Measurements from ENCODE around the gene PTGR1.
"Not testable (repeated sequence)": the region's sequence is repeated elsewhere in the genome, so short reads cannot be mapped to it uniquely, and the experiment has no call there.

Gene PTGR1

DNA sequence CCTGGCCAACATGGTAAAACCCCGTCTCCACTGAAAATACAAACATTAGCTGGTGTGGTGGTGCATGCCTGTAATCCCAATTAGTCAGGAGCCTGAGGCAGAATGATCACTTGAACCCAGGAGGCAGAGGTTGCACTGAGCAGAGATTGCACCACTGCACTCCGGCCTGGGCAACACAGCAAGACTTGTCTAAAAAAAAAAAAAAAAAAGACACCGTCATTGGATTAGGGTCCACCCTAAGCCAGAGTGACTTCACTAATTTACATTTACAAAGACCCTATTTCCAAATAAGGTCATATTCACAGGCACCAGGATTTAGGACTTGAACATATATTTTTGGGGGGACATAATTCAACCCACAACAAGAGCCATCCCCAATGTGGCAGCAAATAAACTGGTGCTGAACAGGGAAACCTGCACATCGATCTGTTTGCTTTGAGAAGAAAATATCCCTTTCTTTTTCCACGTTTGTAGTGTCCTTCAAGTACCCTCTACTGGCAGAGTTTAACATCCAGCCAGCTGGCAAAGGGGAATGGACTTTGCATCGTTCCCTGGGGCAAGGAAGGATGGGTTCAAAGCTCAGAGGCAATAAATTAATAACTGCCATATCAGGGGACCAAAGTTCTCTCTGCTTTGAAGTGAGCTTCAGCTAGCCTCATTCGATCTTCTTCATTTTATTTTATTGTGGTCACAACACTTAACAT lies 28.0 kb upstream of the PTGR1 start:
- Mint-ChIP-seq H3K27me3 (ENCODE audit: low read depth) (peaks cover 3% of the 10 kb centered on the region), H3K4me1 (peaks cover 15% of the 10 kb centered on the region), H3K27ac (peak overlapping the region in 1 of 3 experiments; percentile 65), H3K9me3 (no peaks in the 10 kb centered on the region), H3K36me3 (ENCODE audit: low read depth) (no peaks in the 10 kb centered on the region), H3K4me3 (no peak overlapping the region)
- TF ChIP-seq, protein P1, sequence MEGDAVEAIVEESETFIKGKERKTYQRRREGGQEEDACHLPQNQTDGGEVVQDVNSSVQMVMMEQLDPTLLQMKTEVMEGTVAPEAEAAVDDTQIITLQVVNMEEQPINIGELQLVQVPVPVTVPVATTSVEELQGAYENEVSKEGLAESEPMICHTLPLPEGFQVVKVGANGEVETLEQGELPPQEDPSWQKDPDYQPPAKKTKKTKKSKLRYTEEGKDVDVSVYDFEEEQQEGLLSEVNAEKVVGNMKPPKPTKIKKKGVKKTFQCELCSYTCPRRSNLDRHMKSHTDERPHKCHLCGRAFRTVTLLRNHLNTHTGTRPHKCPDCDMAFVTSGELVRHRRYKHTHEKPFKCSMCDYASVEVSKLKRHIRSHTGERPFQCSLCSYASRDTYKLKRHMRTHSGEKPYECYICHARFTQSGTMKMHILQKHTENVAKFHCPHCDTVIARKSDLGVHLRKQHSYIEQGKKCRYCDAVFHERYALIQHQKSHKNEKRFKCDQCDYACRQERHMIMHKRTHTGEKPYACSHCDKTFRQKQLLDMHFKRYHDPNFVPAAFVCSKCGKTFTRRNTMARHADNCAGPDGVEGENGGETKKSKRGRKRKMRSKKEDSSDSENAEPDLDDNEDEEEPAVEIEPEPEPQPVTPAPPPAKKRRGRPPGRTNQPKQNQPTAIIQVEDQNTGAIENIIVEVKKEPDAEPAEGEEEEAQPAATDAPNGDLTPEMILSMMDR (IDR thresholded peaks at IDR 0.05; ENCODE audit: unreplicated experiment in 3 of 3), result no peak

DNA sequence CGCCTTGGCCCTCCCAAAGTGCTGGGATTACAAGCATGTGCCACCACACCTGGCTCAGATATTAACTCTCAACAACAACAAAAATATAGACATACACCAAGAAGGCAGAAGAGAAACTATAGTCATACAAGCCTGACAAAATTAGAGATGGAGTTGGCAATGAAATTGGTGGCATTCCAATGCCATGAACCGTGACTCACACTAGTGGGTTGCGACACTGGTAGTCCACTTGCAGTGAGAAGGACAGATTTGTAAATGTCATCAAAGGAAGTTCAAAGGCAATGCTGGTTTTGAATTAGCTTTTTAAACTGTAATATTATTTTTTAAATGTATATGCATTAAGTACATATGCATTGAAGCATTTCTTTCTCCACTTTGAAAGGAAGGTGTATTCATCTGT lies 23.2 kb upstream of the PTGR1 start:
- Mint-ChIP-seq H3K27me3 (ENCODE audit: low read depth) (peaks cover 3% of the 10 kb centered on the region), H3K4me3 (no peak overlapping the region), H3K9me3 (no peaks in the 10 kb centered on the region), H3K36me3 (ENCODE audit: low read depth) (no peaks in the 10 kb centered on the region), H3K4me1 (no peaks in the 10 kb centered on the region), H3K27ac (peak overlapping the region in 1 of 3 experiments; percentile 60)
- TF ChIP-seq, protein P1 (IDR thresholded peaks at IDR 0.05; ENCODE audit: unreplicated experiment in 3 of 3), result no peak

DNA sequence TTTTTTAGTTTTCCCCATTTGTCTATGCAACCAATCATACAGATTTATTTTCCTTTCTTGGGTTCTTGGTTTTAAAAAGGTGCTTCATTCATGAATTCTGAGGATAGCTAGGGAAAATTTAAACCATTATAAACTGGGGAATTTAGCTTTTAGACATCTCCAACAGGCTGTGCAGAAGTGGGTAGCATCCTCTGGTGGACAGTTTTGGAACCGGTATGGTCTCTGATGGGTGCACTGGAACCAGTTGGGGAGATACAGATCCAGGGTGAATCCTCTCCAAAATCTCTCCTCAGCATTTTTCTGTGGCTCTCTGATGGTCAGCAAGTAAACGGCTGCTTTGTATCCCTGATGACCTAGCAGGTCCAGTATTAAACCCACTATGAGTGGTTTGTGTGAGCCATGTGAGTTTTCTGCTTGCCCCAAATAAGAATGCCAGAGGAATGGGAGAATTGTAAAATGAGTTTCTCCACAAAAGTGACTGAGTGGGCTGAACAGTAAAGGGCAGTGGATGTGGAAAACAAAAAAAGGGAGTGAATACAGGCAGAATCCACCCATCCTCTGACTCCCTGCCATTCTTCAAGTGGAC lies 22.5 kb upstream of the PTGR1 start:
- Mint-ChIP-seq H3K27me3 (ENCODE audit: low read depth) (peaks cover 3% of the 10 kb centered on the region), H3K4me1 (no peaks in the 10 kb centered on the region), H3K36me3 (ENCODE audit: low read depth) (no peaks in the 10 kb centered on the region), H3K27ac (peak overlapping the region in 1 of 3 experiments; percentile 46), H3K9me3 (no peaks in the 10 kb centered on the region), H3K4me3 (no peak overlapping the region)
- TF ChIP-seq, protein P1 (IDR thresholded peaks at IDR 0.05; ENCODE audit: unreplicated experiment in 3 of 3), result peak; percentile 56 to 67 (median 60)

DNA sequence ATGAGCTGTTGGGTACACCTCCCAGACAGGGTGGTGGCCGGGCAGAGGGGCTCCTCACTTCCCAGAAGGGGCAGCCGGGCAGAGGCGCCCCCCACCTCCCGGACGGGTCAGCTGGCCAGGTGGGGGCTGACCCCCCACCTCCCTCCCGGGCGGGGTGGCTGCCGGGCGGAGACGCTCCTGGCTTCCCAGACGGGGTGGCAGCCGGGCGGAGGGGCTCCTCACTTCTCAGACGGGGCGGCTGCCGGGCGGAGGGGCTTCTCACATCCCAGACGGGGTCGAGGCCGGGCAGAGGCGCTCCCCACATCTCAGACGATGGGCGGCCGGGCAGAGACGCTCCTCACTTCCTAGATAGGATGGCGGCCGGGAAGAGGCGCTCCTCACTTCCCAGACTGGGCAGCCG lies 17.9 kb upstream of the PTGR1 start:
- not testable (repeated sequence) for H3K4me3 Mint-ChIP-seq; H3K27me3 Mint-ChIP-seq (ENCODE audit: low read depth); H3K36me3 Mint-ChIP-seq (ENCODE audit: low read depth); H3K27ac Mint-ChIP-seq; H3K9me3 Mint-ChIP-seq
- H3K4me1 Mint-ChIP-seq, result peaks cover 25% of the 10 kb centered on the region

DNA sequence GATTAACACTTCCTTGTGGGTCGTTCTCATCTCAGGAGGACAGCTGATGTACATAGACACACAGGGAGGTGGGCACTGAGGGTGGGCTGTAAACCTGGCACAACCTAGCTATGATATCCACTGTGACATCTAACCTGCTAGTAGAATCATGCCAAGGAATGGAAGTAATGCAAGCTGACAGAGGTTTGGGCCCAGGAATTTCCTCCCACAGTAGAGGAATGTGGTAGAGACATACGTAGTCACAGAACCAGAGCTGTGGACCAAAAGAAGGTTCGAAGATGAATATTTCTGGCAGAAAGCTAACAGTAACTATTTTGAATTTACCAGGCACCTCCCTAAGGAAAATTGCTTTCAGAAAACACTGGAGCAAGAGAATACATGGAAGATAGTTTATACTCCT lies 16.5 kb upstream of the PTGR1 start:
- TF ChIP-seq, protein P1 (IDR thresholded peaks at IDR 0.05; ENCODE audit: unreplicated experiment in 3 of 3), result no peak
- no peak overlapping the region for H3K4me3 Mint-ChIP-seq
- H3K9me3 Mint-ChIP-seq, result peaks cover 5% of the 10 kb centered on the region

DNA sequence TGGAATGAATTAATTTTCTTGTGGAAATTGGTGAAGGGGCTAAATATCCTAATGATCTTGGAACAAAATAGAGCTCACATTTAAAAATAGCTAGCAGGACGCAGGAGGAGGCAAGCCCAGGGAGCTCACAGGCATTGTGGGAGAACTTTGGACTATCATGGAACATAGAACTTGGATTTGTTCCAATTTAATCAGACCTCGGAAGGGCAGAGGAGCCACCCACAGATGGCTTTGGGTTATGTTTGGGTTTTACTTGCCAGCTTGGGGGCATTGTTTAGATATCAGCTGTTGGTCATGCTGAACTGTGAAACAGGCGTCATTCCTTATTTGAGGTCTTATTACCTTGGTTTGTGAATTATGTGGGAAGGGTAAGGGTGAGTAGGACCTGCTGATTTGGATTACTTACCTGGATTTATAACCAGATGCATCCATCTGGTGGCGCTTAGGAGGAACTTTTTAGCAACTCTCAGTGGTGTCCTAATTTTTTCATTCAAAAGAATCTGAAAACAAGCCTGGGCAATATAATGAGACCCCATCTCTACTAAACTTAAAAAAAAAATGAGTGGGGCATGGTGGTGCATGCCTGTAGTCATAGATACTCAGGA lies 14.1 kb upstream of the PTGR1 start:
- TF ChIP-seq, protein P1 (IDR thresholded peaks at IDR 0.05; ENCODE audit: unreplicated experiment in 3 of 3), result no peak
- Mint-ChIP-seq H3K4me1 (peaks cover 25% of the 10 kb centered on the region), H3K27me3 (ENCODE audit: low read depth) (peaks cover 4% of the 10 kb centered on the region), H3K4me3 (peak overlapping the region in 1 of 3 experiments; percentile 15), H3K36me3 (ENCODE audit: low read depth) (no peaks in the 10 kb centered on the region), H3K9me3 (peaks cover 5% of the 10 kb centered on the region), H3K27ac (peak overlapping the region; percentile 61 to 81 (median 79))

More for the DNA sequence above, 16.5 kb upstream of the PTGR1 start:
- H3K27me3 Mint-ChIP-seq (ENCODE audit: low read depth), result peaks cover 4% of the 10 kb centered on the region
- H3K4me1 Mint-ChIP-seq, result peaks cover 25% of the 10 kb centered on the region
- H3K36me3 Mint-ChIP-seq (ENCODE audit: low read depth), result no peaks in the 10 kb centered on the region
- H3K27ac Mint-ChIP-seq, result peak overlapping the region in 2 of 3 experiments; percentile 0 to 18
